Activated CD8-positive, alpha-beta memory T cell treated with anti-CD3 and anti-CD28 coated beads for 4 hours (primary cell): ENCODE data around the gene FAM169A.
"Not testable (repeated sequence)": the region's sequence is repeated elsewhere in the genome, so short reads cannot be mapped to it uniquely, and the experiment has no call there.

Experiments
- DNase-seq, 2 donors: peaks; one replicate each; pipeline ENCODE4 v3.0.0-alpha.2; 2020; ENCODE audit warnings: low read depth in 2 of 2

FAM169A gene

GRCh38 chr5:74869414-74869813 is 3.2 kb upstream of the FAM169A start:
- DNase-seq = not testable (repeated sequence)

GRCh38 chr5:74866596-74867162 is 492 bp upstream of the FAM169A start:
- DNase-seq = no peak

GRCh38 chr5:74865256-74865803 is 857 bp downstream of the FAM169A start:
- DNase-seq = no peak

- no peak for DNase-seq
Observed at GRCh38 chr5:74864823-74865222, 1.4 kb downstream of the FAM169A start.

GRCh38 chr5:74863726-74864125 is 2.5 kb downstream of the FAM169A start:
- DNase-seq = no peak

- DNase-seq = no peak
Observed at GRCh38 chr5:74862221-74862620, 4.0 kb downstream of the FAM169A start.

- not testable (repeated sequence) for DNase-seq
Observed at GRCh38 chr5:74856975-74857374, 9.2 kb downstream of the FAM169A start.

- no peak for DNase-seq
Observed at GRCh38 chr5:74853256-74853655, 12.9 kb downstream of the FAM169A start.

GRCh38 chr5:74851684-74852353 is 14.4 kb downstream of the FAM169A start:
- DNase-seq = no peak

GRCh38 chr5:74850789-74851425 is 15.3 kb downstream of the FAM169A start:
- no peak for DNase-seq

GRCh38 chr5:74850030-74850429 is 16.2 kb downstream of the FAM169A start:
- DNase-seq = no peak

GRCh38 chr5:74848553-74849025 is 17.6 kb downstream of the FAM169A start:
- DNase-seq = no peak

- DNase-seq = no peak
Observed at GRCh38 chr5:74839229-74839628, 27.0 kb downstream of the FAM169A start.

- DNase-seq = no peak
Observed at GRCh38 chr5:74838262-74838661, 27.9 kb downstream of the FAM169A start.

- no peak for DNase-seq
Observed at GRCh38 chr5:74837115-74837514, 29.1 kb downstream of the FAM169A start.

GRCh38 chr5:74833537-74834266 is 32.5 kb downstream of the FAM169A start:
- no peak for DNase-seq

GRCh38 chr5:74829413-74829812 is 36.8 kb downstream of the FAM169A start:
- no peak for DNase-seq

- no peak for DNase-seq
Observed at GRCh38 chr5:74822288-74822687, 43.9 kb downstream of the FAM169A start.

- no peak for DNase-seq
Observed at GRCh38 chr5:74816875-74817274, 49.3 kb downstream of the FAM169A start.

GRCh38 chr5:74810915-74811314 is 55.3 kb downstream of the FAM169A start:
- no peak for DNase-seq

GRCh38 chr5:74801941-74802340 is 64.2 kb downstream of the FAM169A start:
- no peak for DNase-seq

GRCh38 chr5:74801197-74801596 is 65.0 kb downstream of the FAM169A start:
- DNase-seq = no peak
